RWPE1 (cell line): ENCODE measurements around the gene SIM2.

Source experiments
- CTCF ChIA-PET: fragments of 350-600 bp; sonication (Branson Sonifier 250); formaldehyde crosslinking; extraction: SDS; loops from one replicate; lab custom pipeline; 2021; lab: Yijun Ruan, JAX
- POLR2A ChIA-PET: fragments of 400-600 bp; formaldehyde crosslinking; extraction: SDS; loops from one replicate; lab custom pipeline; 2020; ENCODE audit warnings: antibody characterized with exemption; ENCODE audit not compliant: low non-redundant PET; lab: Yijun Ruan, JAX
- DNase-seq: peaks from one replicate; pipeline ENCODE4 v3.0.0; 2012; ENCODE audit warnings: low spot score
- H3K27ac ChIP-seq: fragments of 450-650 bp; 2 replicates; pipeline ENCODE4 v1.5.1; 2017
- TF ChIP-seq, protein P1 (sequence below): fragments of 450-650 bp; conservative IDR thresholded peaks from 2 replicates; pipeline ENCODE4 v1.5.1; 2017; ENCODE audit warnings: low read depth, mild to moderate bottlenecking

Gene SIM2

DNA sequence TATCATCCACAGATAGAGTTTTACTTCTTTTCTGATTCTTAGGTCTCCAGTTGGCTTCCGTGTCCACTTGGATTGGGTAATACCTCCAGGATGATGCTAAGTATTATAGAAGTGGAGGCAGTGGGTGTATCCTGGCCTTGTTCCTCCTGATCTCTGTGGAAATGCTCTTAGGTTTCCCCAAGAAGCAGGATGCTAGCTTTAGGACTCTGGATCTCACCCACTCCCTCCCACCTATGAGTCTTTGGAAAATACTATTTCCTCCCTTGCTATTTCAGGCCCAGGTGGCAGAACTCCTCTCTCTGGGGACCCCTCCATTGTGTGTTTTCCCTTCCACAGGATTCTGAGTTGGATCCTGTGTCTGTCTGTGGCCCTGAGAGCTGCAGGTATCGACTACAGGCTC lies 86.7 kb downstream of the SIM2 start:
- TF ChIP-seq, protein P1, sequence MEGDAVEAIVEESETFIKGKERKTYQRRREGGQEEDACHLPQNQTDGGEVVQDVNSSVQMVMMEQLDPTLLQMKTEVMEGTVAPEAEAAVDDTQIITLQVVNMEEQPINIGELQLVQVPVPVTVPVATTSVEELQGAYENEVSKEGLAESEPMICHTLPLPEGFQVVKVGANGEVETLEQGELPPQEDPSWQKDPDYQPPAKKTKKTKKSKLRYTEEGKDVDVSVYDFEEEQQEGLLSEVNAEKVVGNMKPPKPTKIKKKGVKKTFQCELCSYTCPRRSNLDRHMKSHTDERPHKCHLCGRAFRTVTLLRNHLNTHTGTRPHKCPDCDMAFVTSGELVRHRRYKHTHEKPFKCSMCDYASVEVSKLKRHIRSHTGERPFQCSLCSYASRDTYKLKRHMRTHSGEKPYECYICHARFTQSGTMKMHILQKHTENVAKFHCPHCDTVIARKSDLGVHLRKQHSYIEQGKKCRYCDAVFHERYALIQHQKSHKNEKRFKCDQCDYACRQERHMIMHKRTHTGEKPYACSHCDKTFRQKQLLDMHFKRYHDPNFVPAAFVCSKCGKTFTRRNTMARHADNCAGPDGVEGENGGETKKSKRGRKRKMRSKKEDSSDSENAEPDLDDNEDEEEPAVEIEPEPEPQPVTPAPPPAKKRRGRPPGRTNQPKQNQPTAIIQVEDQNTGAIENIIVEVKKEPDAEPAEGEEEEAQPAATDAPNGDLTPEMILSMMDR, result no peak
- CTCF ChIA-PET, result no interaction called here
- no peak overlapping the region for H3K27ac ChIP-seq
- DNase-seq, result no peak
- POLR2A ChIA-PET, result no interaction called here

DNA sequence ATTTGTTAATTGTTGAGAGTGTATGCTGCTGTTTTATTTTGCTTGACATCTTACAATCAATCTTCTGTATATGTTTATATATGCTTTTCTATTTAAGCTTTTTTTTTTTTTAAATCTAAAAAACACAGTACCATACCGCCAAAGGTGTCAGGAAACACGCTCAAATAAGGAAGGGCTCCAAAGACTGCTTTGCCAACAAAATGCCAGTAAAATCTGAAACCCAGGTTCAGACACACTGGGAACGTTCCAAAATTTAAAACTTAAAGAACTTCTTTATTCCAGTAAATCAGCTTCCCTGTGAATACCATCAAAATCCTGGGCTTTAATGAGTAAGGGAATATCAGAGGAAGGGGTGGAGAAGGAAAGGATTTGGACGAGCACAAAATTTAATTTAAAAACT lies 87.3 kb downstream of the SIM2 start:
- DNase-seq, result no peak
- ChIA-PET CTCF (no interaction called here), POLR2A (no interaction called here)
- H3K27ac ChIP-seq, result no peak overlapping the region
- TF ChIP-seq, protein P1, result no peak

DNA sequence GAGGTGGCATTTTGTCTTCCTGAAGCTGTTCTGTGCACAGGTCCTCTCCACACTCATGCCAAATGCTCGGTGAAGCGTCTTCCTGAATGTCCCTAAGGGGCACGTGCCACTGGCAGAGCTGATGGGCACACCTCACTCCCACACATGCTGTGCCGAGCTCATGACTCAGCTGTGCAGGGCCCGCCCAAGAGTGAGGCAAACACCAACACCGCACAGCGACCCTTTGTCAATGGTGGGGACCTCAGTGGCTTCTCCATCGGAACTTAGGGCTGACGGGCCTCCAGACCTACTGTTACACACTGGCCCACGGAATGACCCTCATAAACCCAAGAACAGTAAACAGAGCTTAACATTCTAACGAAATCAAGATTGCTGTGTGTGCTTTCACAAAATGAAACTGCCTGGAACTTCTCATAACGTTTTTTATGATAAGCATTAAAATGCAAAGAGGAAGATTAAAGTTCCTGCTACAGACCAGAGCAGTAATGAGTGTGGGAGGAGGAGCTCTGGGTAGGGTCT lies 89.3 kb downstream of the SIM2 start:
- CTCF ChIA-PET, result no interaction called here

DNA sequence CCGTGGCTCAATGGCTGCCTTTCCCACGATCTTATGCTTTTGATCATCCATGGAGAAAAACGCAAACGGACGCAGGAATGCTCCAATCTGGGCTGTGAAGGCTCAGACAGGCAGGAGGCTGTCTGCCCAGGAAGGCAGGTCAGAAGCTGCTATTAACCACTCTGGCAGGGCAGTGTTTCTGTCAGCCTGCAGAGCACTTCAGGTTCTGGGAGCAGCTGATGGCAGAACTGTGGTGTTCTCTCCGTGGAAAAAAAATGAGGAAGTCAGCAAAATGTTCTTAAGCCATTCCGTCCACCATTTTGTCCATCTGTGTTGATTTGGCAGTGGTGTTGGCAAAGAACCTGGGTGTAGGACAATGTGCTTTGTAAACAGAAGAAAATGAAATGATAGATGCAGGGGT lies 91.7 kb downstream of the SIM2 start:
- DNase-seq, result no peak
- no peak overlapping the region for H3K27ac ChIP-seq
- TF ChIP-seq, protein P1, result no peak
- POLR2A ChIA-PET, result no interaction called here
- CTCF ChIA-PET, result no interaction called here

More for the DNA sequence above, 89.3 kb downstream of the SIM2 start:
- DNase-seq, result peak; percentile 60
- POLR2A ChIA-PET, result no interaction called here
- H3K27ac ChIP-seq, result peak overlapping the region; percentile 69
- TF ChIP-seq, protein P1, result no peak

DNA sequence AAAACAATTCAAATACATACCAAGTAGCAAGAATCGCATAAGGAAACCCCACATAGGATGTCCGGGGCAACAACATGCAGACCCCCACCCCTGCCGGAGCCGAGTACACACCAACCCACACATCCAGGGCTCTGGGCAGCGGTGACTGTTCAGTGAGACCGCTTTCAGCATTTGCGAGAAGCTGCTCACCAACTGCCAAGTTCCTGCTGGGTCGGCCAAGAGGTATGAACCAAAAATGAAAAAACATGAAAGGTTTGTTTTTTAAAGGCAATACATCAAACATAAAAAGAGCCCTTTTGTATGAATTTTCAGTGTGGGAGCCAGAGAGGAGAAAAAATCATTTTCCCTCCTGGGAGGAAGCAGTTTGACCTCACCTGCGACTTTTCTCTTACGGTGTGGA lies 92.3 kb downstream of the SIM2 start:
- TF ChIP-seq, protein P1, result no peak
- CTCF ChIA-PET, result no interaction called here
- H3K27ac ChIP-seq, result no peak overlapping the region
- POLR2A ChIA-PET, result no interaction called here
- DNase-seq, result no peak

DNA sequence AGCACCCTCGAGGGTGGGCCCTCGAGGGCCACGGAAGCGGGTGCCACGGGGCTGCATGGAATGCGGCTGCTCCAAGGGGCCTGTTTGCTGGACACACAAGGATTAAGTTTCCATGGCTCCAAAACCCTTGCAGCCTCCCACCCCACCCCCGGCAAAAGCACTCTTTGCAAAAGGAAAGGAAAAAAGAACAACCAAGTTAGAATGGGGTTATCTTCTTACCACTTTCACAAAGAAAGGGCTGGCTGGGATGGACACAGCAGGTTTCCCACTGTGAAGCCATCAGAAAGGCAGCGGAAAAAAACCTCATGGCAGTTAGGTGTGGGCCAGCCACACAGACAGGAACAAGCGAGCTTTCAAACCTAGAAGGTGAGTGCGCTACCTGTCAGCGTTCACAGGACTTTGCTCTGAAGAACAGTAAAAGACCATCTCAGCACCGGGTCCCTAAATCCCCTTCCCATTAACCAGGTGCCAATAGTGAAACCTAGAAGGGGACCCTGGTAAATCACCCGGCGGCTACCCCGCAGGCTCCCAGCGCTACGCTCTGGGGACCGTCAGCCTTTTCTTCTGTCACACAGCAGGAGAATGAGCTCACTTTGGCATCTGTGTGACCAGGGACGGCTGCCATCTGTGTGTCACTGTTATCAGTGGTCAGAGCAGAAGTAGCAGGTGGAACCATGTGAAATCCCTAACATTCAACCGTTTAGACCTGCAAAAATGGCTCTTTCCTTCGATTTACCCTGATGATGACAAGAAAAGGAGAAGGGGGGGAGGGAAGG lies 93.0 kb downstream of the SIM2 start:
- POLR2A ChIA-PET, result no interaction called here
- CTCF ChIA-PET, result no interaction called here
- H3K27ac ChIP-seq, result peak overlapping the region; percentile 36
- TF ChIP-seq, protein P1, result no peak
- no peak for DNase-seq
